Panc1 (cell line): ENCODE data around the gene SAMM50. TPM values are rescaled to one million over a fixed set of nuclear protein-coding genes. Genes with fewer than 3 reads are reported as not detected.

Experiments used
- ATAC-seq: fragments of 200-7000 bp; cut with Tn5 transposase; 2 replicates; pipeline ENCODE4 v1.9.1; 2020; ENCODE audit warnings: mild to moderate bottlenecking, moderate library complexity
- BruUV-seq: library from RNA; stranded (reverse); fragments of 400-500 nt; replicated peaks from 2 replicates; lab custom pipeline; 2021; lab: Mats Ljungman, UMichigan
- CTCF ChIA-PET: fragments of 300-600 bp; sonication (Branson Sonifier 250); formaldehyde crosslinking; loops from one replicate; lab custom pipeline; 2022; ENCODE audit warnings: antibody characterized with exemption; lab: Charles Lee
- POLR2A ChIA-PET: fragments of 300-600 bp; sonication (Branson Sonifier 250); formaldehyde crosslinking; loops from one replicate; lab custom pipeline; 2022; ENCODE audit warnings: antibody characterized with exemption; lab: Charles Lee
- DNase-seq: peaks from one replicate; pipeline ENCODE4 v3.0.0-alpha.2; 2010; ENCODE audit warnings: low read depth, low spot score
- H3K27ac ChIP-seq: 2 replicates; pipeline ENCODE4 v1.5.1; 2011; ENCODE audit warnings: mild to moderate bottlenecking, low read length, inconsistent platforms
- H3K27me3 ChIP-seq: fragments of 200-500 bp; sonication (Bioruptor generic); 2 replicates; pipeline ENCODE4 v1.6.0; 2014; ENCODE audit warnings: low read length, inconsistent platforms; ENCODE audit not compliant: control insufficient read depth, insufficient read depth
- H3K36me3 ChIP-seq: fragments of 200-500 bp; sonication (Bioruptor generic); 2 replicates; pipeline ENCODE4 v1.5.1; 2014; ENCODE audit warnings: inconsistent platforms, mild to moderate bottlenecking, low read length, moderate library complexity; ENCODE audit not compliant: control insufficient read depth, insufficient read depth
- H3K4me1 ChIP-seq: 2 replicates; pipeline ENCODE4 v1.5.1; 2011; ENCODE audit warnings: inconsistent platforms, mild to moderate bottlenecking, low read length, moderate library complexity; ENCODE audit not compliant: control insufficient read depth, insufficient read depth
- H3K4me3 ChIP-seq, 2 experiments: 2 replicates each; pipeline ENCODE4 v1.5.1; 2011 to 2012; ENCODE audit warnings: low read depth in 2 of 2, low read length in 2 of 2, mild to moderate bottlenecking in 2 of 2, inconsistent platforms in 1 of 2, moderate library complexity in 1 of 2
- H3K9me3 ChIP-seq: fragments of 200-500 bp; sonication (Bioruptor generic); 2 replicates; pipeline ENCODE4 v1.5.1; 2014; ENCODE audit warnings: low read depth, mild to moderate bottlenecking, inconsistent platforms, low read length, moderate library complexity; ENCODE audit not compliant: control insufficient read depth, insufficient read depth
- POLR2AphosphoS5 ChIP-seq: IDR thresholded peaks from 2 replicates; pipeline ENCODE4 v1.6.1; 2012; ENCODE audit warnings: mild to moderate bottlenecking, low read depth, low read length, moderate library complexity
- SIN3A ChIP-seq: IDR thresholded peaks from 2 replicates; pipeline ENCODE4 v1.6.1; 2012; ENCODE audit warnings: low read depth, mild to moderate bottlenecking, low read length, moderate library complexity, borderline replicate concordance; ENCODE audit not compliant: insufficient read depth
- TCF7L2 ChIP-seq: IDR thresholded peaks from 2 replicates; pipeline ENCODE4 v1.6.1; 2011; ENCODE audit warnings: mild to moderate bottlenecking, low read depth, low read length, inconsistent platforms
- in situ Hi-C: cut with HindIII; loops from 2 replicates; pipeline ENCODE4 v1.10.0; 2016; ENCODE audit warnings: low sequenced_read_pairs, low pct_unique_long_range_greater_than_20kb
- intact Hi-C: fragments of 100-400 bp; cut with micrococcal nuclease; formaldehyde crosslinking; loops from one replicate; pipeline ENCODE4 v1.10.0; 2022; ENCODE audit not compliant: unreplicated experiment
- total RNA-seq: library from RNA; stranded (reverse); gene quantifications from one replicate; pipeline ENCODE4 v1.2.1, GENCODE V29; 2021; ENCODE audit not compliant: unreplicated experiment
- TF ChIP-seq, protein P1 (sequence below), 2 experiments: IDR thresholded peaks; 2 replicates each; pipeline ENCODE4 v1.6.1; 2011 to 2012; ENCODE audit warnings: low read depth in 2 of 2, control low read depth in 1 of 2, low read length in 1 of 2, mild to moderate bottlenecking in 1 of 2, moderate library complexity in 1 of 2; ENCODE audit not compliant: insufficient read depth in 1 of 2
- TF ChIP-seq, protein P2 (sequence below): fragments of 450-650 bp; IDR thresholded peaks from 2 replicates; pipeline ENCODE4 v1.5.1; 2017; ENCODE audit warnings: mild to moderate bottlenecking

Gene SAMM50
- total RNA-seq, 1 experiment from 2014 or later = 40.5 TPM

DNA sequence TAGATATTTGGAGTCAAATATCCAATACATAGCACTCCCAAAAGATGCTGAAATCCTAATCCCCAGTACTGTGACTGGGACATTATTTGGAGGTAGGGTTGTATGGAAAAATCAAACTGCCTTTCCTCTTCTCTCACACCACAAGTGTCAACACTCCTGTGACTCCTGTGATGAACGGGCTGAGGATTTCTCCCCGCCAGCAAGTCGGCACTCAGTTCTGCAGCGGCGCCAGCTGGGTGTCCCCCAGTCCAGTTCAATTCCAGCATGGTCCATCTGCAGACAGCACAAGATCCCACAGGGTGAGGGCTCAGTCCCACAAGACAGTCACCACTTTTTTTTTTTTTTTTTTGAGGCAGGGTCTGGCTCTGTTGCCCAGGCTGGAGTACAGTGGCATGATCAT is 64.6 kb downstream of the SAMM50 start:
- no peaks in the 10 kb centered on the region for H3K36me3 ChIP-seq
- BruUV-seq = no TSS peak
- ChIA-PET POLR2A (interaction anchor here (0.6 kb wide), 1 partner anchor 869 kb away, joined by 6 read pairs; the partner anchor contains the start of gene TSPO), CTCF (no interaction called here)
- TF ChIP-seq TCF7L2 (no peak), POLR2AphosphoS5 (no peak), SIN3A (no peak)
- TF ChIP-seq, protein P1, sequence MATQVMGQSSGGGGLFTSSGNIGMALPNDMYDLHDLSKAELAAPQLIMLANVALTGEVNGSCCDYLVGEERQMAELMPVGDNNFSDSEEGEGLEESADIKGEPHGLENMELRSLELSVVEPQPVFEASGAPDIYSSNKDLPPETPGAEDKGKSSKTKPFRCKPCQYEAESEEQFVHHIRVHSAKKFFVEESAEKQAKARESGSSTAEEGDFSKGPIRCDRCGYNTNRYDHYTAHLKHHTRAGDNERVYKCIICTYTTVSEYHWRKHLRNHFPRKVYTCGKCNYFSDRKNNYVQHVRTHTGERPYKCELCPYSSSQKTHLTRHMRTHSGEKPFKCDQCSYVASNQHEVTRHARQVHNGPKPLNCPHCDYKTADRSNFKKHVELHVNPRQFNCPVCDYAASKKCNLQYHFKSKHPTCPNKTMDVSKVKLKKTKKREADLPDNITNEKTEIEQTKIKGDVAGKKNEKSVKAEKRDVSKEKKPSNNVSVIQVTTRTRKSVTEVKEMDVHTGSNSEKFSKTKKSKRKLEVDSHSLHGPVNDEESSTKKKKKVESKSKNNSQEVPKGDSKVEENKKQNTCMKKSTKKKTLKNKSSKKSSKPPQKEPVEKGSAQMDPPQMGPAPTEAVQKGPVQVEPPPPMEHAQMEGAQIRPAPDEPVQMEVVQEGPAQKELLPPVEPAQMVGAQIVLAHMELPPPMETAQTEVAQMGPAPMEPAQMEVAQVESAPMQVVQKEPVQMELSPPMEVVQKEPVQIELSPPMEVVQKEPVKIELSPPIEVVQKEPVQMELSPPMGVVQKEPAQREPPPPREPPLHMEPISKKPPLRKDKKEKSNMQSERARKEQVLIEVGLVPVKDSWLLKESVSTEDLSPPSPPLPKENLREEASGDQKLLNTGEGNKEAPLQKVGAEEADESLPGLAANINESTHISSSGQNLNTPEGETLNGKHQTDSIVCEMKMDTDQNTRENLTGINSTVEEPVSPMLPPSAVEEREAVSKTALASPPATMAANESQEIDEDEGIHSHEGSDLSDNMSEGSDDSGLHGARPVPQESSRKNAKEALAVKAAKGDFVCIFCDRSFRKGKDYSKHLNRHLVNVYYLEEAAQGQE (IDR thresholded peaks at IDR 0.05; ENCODE audit: insufficient read depth in 1 of 2, low read depth in 2 of 2, low read length in 1 of 2) = no peak
- TF ChIP-seq, protein P2, sequence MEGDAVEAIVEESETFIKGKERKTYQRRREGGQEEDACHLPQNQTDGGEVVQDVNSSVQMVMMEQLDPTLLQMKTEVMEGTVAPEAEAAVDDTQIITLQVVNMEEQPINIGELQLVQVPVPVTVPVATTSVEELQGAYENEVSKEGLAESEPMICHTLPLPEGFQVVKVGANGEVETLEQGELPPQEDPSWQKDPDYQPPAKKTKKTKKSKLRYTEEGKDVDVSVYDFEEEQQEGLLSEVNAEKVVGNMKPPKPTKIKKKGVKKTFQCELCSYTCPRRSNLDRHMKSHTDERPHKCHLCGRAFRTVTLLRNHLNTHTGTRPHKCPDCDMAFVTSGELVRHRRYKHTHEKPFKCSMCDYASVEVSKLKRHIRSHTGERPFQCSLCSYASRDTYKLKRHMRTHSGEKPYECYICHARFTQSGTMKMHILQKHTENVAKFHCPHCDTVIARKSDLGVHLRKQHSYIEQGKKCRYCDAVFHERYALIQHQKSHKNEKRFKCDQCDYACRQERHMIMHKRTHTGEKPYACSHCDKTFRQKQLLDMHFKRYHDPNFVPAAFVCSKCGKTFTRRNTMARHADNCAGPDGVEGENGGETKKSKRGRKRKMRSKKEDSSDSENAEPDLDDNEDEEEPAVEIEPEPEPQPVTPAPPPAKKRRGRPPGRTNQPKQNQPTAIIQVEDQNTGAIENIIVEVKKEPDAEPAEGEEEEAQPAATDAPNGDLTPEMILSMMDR = no peak
- ATAC-seq = no peak
- no peak for DNase-seq
- in situ Hi-C loops = no loop called here
- intact Hi-C loops = no loop called here
- peaks cover 3% of the 10 kb centered on the region; the same call in 1 of the 2 replicates for H3K4me1 ChIP-seq
- H3K4me3 ChIP-seq = no peak overlapping the region
- H3K27ac ChIP-seq = no peak overlapping the region
- H3K9me3 ChIP-seq = no peaks in the 10 kb centered on the region
- no peaks in the 10 kb centered on the region for H3K27me3 ChIP-seq

DNA sequence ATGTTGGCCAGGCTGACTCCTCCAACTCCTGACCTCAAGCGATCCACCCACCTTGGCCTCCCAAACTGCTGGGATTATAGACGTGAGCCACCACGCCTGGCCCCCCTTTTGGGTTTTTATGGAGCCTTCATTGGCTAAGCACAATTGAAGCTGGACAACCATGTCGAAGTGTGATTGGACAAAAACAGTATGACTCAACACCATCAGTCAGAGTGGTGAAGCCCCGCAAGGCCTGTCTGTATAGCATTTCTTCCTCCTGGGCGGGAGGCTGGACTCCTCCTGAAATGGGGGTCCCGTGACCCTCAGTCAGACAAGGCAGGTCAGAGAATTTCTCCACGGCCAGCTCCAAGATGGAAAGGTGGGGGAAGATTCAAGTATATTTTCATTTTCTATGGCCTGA is 65.7 kb downstream of the SAMM50 start:
- no peak overlapping the region for H3K4me3 ChIP-seq
- no peak for ATAC-seq
- in situ Hi-C loops (no loop called here), intact Hi-C loops (no loop called here)
- no peaks in the 10 kb centered on the region for H3K27me3 ChIP-seq
- H3K9me3 ChIP-seq = no peaks in the 10 kb centered on the region
- H3K36me3 ChIP-seq = no peaks in the 10 kb centered on the region
- H3K4me1 ChIP-seq = peaks cover 9% of the 10 kb centered on the region
- TSS peak; percentile 79 for BruUV-seq
- DNase-seq = no peak
- ChIA-PET CTCF (no interaction called here), POLR2A (no interaction called here)
- H3K27ac ChIP-seq = no peak overlapping the region
- TF ChIP-seq, protein P1 (IDR thresholded peaks at IDR 0.05; ENCODE audit: insufficient read depth in 1 of 2, low read depth in 2 of 2, low read length in 1 of 2) = no peak
- TF ChIP-seq SIN3A (no peak), TCF7L2 (no peak), POLR2AphosphoS5 (no peak)
- TF ChIP-seq, protein P2 = no peak
